ENCODE measurements around the gene ZNF146.
"Not testable (repeated sequence)": the region's sequence is repeated elsewhere in the genome, so short reads cannot be mapped to it uniquely, and the experiment has no call there.

Gene ZNF146

GRCh38 chr19:36214386-36215275 is at the start of gene ZNF146, which contains the start of gene ZNF565:
Gene ZNF146, plus strand, starts transcription at chr19:36215106. Its CDS starts 21,335 bp downstream, at chr19:36236441.
Gene ZNF565, minus strand, starts transcription at chr19:36214665. Its CDS starts 12,680 bp downstream, at chr19:36201985.
- DNase-seq (ENCODE audit: low spot score) = peak; percentile 99
- no peak for TF ChIP-seq CTCF (IDR thresholded peaks at IDR 0.05)
- peak within 1 kb of the TSS; percentile 90 for H3K4me3 ChIP-seq
- H3K27ac ChIP-seq = peak within 1 kb of the TSS; percentile 96 to 97

GRCh38 chr19:36169084-36169760 is 45.7 kb upstream of the ZNF146 start:
- H3K4me3 ChIP-seq = no peak overlapping the region
- no peak for TF ChIP-seq CTCF (IDR thresholded peaks at IDR 0.05)
- H3K27ac ChIP-seq = peak overlapping the region in 1 of 2 donors; percentile 66

GRCh38 chr19:36172852-36173251 is 42.1 kb upstream of the ZNF146 start:
- no peak for DNase-seq (ENCODE audit: low spot score)
- no peak for TF ChIP-seq CTCF (IDR thresholded peaks at IDR 0.05)
- no peak overlapping the region for H3K27ac ChIP-seq
- H3K4me3 ChIP-seq = no peak overlapping the region

More at GRCh38 chr19:36169084-36169760, 45.7 kb upstream of the ZNF146 start:
- no peak for DNase-seq (ENCODE audit: low spot score)

GRCh38 chr19:36173846-36174245 is 41.1 kb upstream of the ZNF146 start:
- DNase-seq (ENCODE audit: low spot score); H3K27ac ChIP-seq; H3K4me3 ChIP-seq: not testable (repeated sequence)

GRCh38 chr19:36179077-36179476 is 35.8 kb upstream of the ZNF146 start:
- not testable (repeated sequence) for DNase-seq (ENCODE audit: low spot score); H3K27ac ChIP-seq; H3K4me3 ChIP-seq

- H3K27ac ChIP-seq = no peak overlapping the region
- no peak overlapping the region for H3K4me3 ChIP-seq
- TF ChIP-seq CTCF (IDR thresholded peaks at IDR 0.05) = no peak
- DNase-seq (ENCODE audit: low spot score) = no peak
Observed at GRCh38 chr19:36182612-36183244, 32.2 kb upstream of the ZNF146 start.

GRCh38 chr19:36183245-36183628 is 31.7 kb upstream of the ZNF146 start:
- DNase-seq (ENCODE audit: low spot score) = no peak
- no peak for TF ChIP-seq CTCF (IDR thresholded peaks at IDR 0.05)
- no peak overlapping the region for H3K4me3 ChIP-seq
- H3K27ac ChIP-seq = no peak overlapping the region

- not testable (repeated sequence) for DNase-seq (ENCODE audit: low spot score); H3K4me3 ChIP-seq; H3K27ac ChIP-seq
Observed at GRCh38 chr19:36186722-36187121, 28.2 kb upstream of the ZNF146 start.

Measured in coronary artery (tissue), 2 donors.